AG04450 (cell line): ENCODE results near the gene ERBB3. TPM values are rescaled to one million over a fixed set of nuclear protein-coding genes. Genes with fewer than 3 reads are reported as not detected.

Source experiments
- CTCF ChIA-PET: fragments of 300-600, 350-600 bp; formaldehyde crosslinking; extraction: SDS; loops from one replicate; lab custom pipeline; 2022; ENCODE audit warnings: antibody characterized with exemption, inconsistent platforms; lab: Charles Lee
- POLR2A ChIA-PET: fragments of 350-600 bp; formaldehyde crosslinking; extraction: SDS; loops from one replicate; lab custom pipeline; 2021; ENCODE audit warnings: antibody characterized with exemption, inconsistent platforms; lab: Yijun Ruan, JAX
- DNase-seq: peaks from one replicate; pipeline ENCODE4 v3.0.0-alpha.2; 2011; ENCODE audit warnings: low read depth, low spot score
- H3K27ac ChIP-seq: one replicate; pipeline ENCODE4 v1.5.1; 2012; ENCODE audit warnings: low read depth, low read length, control low read depth
- H3K27me3 ChIP-seq: one replicate; pipeline ENCODE4 v1.6.0; 2012; ENCODE audit warnings: low read length; ENCODE audit not compliant: control insufficient read depth, insufficient read depth
- H3K4me3 ChIP-seq: 2 replicates; pipeline ENCODE4 v1.5.1; 2011; ENCODE audit warnings: mild to moderate bottlenecking, low read depth, low read length, control low read depth
- H3K9me3 ChIP-seq: 2 replicates; pipeline ENCODE4 v1.5.1; 2012; ENCODE audit warnings: low read length; ENCODE audit not compliant: control insufficient read depth, insufficient read depth
- CTCF ChIP-seq: IDR thresholded peaks from 2 replicates; pipeline ENCODE4 v1.5.1; 2011; ENCODE audit warnings: low read depth, low read length, control low read depth, inconsistent platforms
- polyA plus RNA-seq: library from polyadenylated mRNA; depleted of rRNA; stranded (reverse); fragments of >200 nt; gene quantifications from 2 replicates; pipeline ENCODE4 v1.2.3, GENCODE V29; 2011

ERBB3 gene
- polyA plus RNA-seq, 1 experiment, result 1.7 TPM

GRCh38 chr12:56097738-56098137 lies 17.8 kb downstream of the ERBB3 start:
- POLR2A ChIA-PET, result no interaction called here

GRCh38 chr12:56098592-56098991 lies 18.6 kb downstream of the ERBB3 start:
- ChIA-PET POLR2A (no interaction called here), CTCF (no interaction called here)
- TF ChIP-seq CTCF, result no peak
- Histone ChIP-seq H3K27me3 (peaks cover 17% of the 10 kb centered on the region), H3K4me3 (no peak overlapping the region), H3K27ac (no peak overlapping the region), H3K9me3 (no peaks in the 10 kb centered on the region)
- DNase-seq, result no peak

More at GRCh38 chr12:56097738-56098137, 17.8 kb downstream of the ERBB3 start:
- TF ChIP-seq CTCF, result no peak
- H3K9me3 ChIP-seq, result peaks cover 3% of the 10 kb centered on the region
- no peak for DNase-seq
- CTCF ChIA-PET, result no interaction called here
- peaks cover 23% of the 10 kb centered on the region for H3K27me3 ChIP-seq
- no peak overlapping the region for H3K27ac ChIP-seq
- H3K4me3 ChIP-seq, result no peak overlapping the region

- POLR2A ChIA-PET, result no interaction called here
These were observed 19.8 kb downstream of the ERBB3 start for GRCh38 chr12:56099787-56100186.

GRCh38 chr12:56101045-56101444 lies 21.1 kb downstream of the ERBB3 start:
- DNase-seq, result no peak
- no peak overlapping the region for H3K4me3 ChIP-seq
- peaks cover 9% of the 10 kb centered on the region for H3K27me3 ChIP-seq
- H3K27ac ChIP-seq, result no peak overlapping the region
- POLR2A ChIA-PET, result no interaction called here
- CTCF ChIA-PET, result no interaction called here
- H3K9me3 ChIP-seq, result peaks cover 6% of the 10 kb centered on the region; the same call in 1 of the 2 replicates
- no peak for TF ChIP-seq CTCF

More at GRCh38 chr12:56099787-56100186, 19.8 kb downstream of the ERBB3 start:
- no peak for TF ChIP-seq CTCF
- H3K27me3 ChIP-seq, result peaks cover 16% of the 10 kb centered on the region
- no peak for DNase-seq
- H3K9me3 ChIP-seq, result peaks cover 3% of the 10 kb centered on the region; the same call in 1 of the 2 replicates
- CTCF ChIA-PET, result no interaction called here
- H3K27ac ChIP-seq, result no peak overlapping the region
- no peak overlapping the region for H3K4me3 ChIP-seq

GRCh38 chr12:56102683-56103065 lies 22.7 kb downstream of the ERBB3 start:
- ChIA-PET CTCF (interaction anchor here (1.0 to 2.2 kb wide), 4 partner anchors 51 to 364 kb away, joined by 4 to 9 read pairs (median 6); no protein-coding TSS in a partner anchor), POLR2A (no interaction called here)
- Histone ChIP-seq H3K27ac (no peak overlapping the region), H3K9me3 (peaks cover 6% of the 10 kb centered on the region; the same call in 1 of the 2 replicates), H3K27me3 (peaks cover 4% of the 10 kb centered on the region), H3K4me3 (no peak overlapping the region)
- no peak for DNase-seq
- TF ChIP-seq CTCF, result no peak
